Activated CD4-positive, alpha-beta T cell treated with anti-CD3 and anti-CD28 coated beads, Interleukin-2, amount 10 ng/mL, durations not matched to agents 7 days and 5 days (primary cell): ENCODE data around the gene WIPF1. TPM values are rescaled to one million over a fixed set of nuclear protein-coding genes. Genes with fewer than 3 reads are reported as not detected.
A peak's percentile ranks its signal among the peaks of the same experiment; 100 is the strongest.

Experiments
- CTCF ChIA-PET: fragments of 350-600 bp; sonication (Branson Sonifier 250); formaldehyde crosslinking; loops from one replicate; lab custom pipeline; 2021; ENCODE audit warnings: antibody characterized with exemption; lab: Charles Lee
- POLR2A ChIA-PET: fragments of 350-600 bp; sonication (Branson Sonifier 250); formaldehyde crosslinking; loops from one replicate; lab custom pipeline; 2021; ENCODE audit warnings: antibody characterized with exemption; lab: Charles Lee
- DNase-seq: peaks from one replicate; pipeline ENCODE4 v3.0.0-alpha.2; 2020
- H3K27ac Mint-ChIP-seq: one replicate; pipeline ENCODE4 v1.8.0; 2021; ENCODE audit warnings: mild to moderate bottlenecking, moderate library complexity, mixed read lengths
- H3K27me3 Mint-ChIP-seq: one replicate; pipeline ENCODE4 v1.8.0; 2021; ENCODE audit warnings: mixed read lengths
- H3K36me3 Mint-ChIP-seq: one replicate; pipeline ENCODE4 v1.8.0; 2021; ENCODE audit warnings: low read depth, mixed read lengths
- H3K4me1 Mint-ChIP-seq: one replicate; pipeline ENCODE4 v1.8.0; 2021; ENCODE audit warnings: mixed read lengths
- H3K4me3 Mint-ChIP-seq: one replicate; pipeline ENCODE4 v1.8.0; 2021; ENCODE audit warnings: mild to moderate bottlenecking, moderate library complexity, mixed read lengths
- H3K9me3 Mint-ChIP-seq: one replicate; pipeline ENCODE4 v1.8.0; 2021; ENCODE audit warnings: mixed read lengths
- total RNA-seq, 2 experiments: library from RNA; stranded (reverse); gene quantifications; one replicate each; pipeline ENCODE4 v1.2.3, GENCODE V29; 2021

Gene WIPF1
- total RNA-seq, 2 experiments from 2014 or later, result 378 to 423 TPM

GRCh38 chr2:174546519-174547506 is 50.8 kb downstream of the WIPF1 start:
- CTCF ChIA-PET, result interaction anchor here (0.6 to 3.3 kb wide), 25 partner anchors 8 to 206 kb away, joined by 3 to 55 read pairs (median 4); partner anchors contain the start of genes GPR155 and SCRN3
- Mint-ChIP-seq H3K9me3 (no peaks in the 10 kb centered on the region), H3K27me3 (peaks cover 3% of the 10 kb centered on the region), H3K4me3 (no peak overlapping the region), H3K27ac (peak overlapping the region; percentile 76), H3K4me1 (peaks cover 11% of the 10 kb centered on the region), H3K36me3 (peaks cover 4% of the 10 kb centered on the region)
- POLR2A ChIA-PET, result interaction anchor here (0.7 kb wide), 1 partner anchor 86 kb away, joined by 6 read pairs; no protein-coding TSS in a partner anchor
- peak; percentile 65 for DNase-seq

GRCh38 chr2:174545240-174545639 is 52.4 kb downstream of the WIPF1 start:
- H3K27ac Mint-ChIP-seq, result no peak overlapping the region
- CTCF ChIA-PET, result interaction anchor here (2.9 kb wide), 1 partner anchor 83 kb away, joined by 20 read pairs; no protein-coding TSS in a partner anchor
- POLR2A ChIA-PET, result no interaction called here

DNA sequence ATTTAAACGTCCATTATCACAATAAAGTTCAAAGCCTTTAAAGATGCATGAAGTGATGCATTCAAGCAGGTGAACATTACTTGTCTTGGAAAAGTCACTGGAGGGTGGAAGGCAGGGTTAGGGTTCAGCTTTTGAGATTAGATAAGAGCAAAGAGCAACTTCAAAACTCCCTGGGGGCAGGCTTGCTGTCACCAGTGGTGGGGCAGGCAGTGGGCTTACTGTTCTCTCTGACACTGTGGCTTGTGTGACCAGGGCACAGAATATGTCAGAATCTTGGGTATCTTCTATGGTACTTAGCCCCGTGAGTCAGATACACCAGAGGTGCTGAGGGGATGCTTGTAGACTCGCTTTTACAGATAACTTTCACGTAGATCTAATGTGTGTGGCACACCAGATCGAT is 52.8 kb downstream of the WIPF1 start:
- H3K27ac Mint-ChIP-seq, result no peak overlapping the region
- CTCF ChIA-PET, result interaction anchor here (1.3 to 2.9 kb wide), 2 partner anchors 10 to 83 kb away, joined by 3 to 20 read pairs; no protein-coding TSS in a partner anchor
- DNase-seq, result no peak
- POLR2A ChIA-PET, result no interaction called here
- no peak overlapping the region for H3K4me3 Mint-ChIP-seq
- H3K4me1 Mint-ChIP-seq, result peaks cover 9% of the 10 kb centered on the region
- no peaks in the 10 kb centered on the region for H3K9me3 Mint-ChIP-seq
- H3K36me3 Mint-ChIP-seq, result peaks cover 3% of the 10 kb centered on the region
- peaks cover 3% of the 10 kb centered on the region for H3K27me3 Mint-ChIP-seq

More at GRCh38 chr2:174545240-174545639, 52.4 kb downstream of the WIPF1 start:
- Mint-ChIP-seq H3K4me3 (no peak overlapping the region), H3K27me3 (peaks cover 3% of the 10 kb centered on the region), H3K4me1 (peaks cover 9% of the 10 kb centered on the region), H3K9me3 (no peaks in the 10 kb centered on the region), H3K36me3 (peaks cover 3% of the 10 kb centered on the region)
- no peak for DNase-seq

GRCh38 chr2:174544156-174544555 is 53.4 kb downstream of the WIPF1 start:
- Mint-ChIP-seq H3K9me3 (no peaks in the 10 kb centered on the region), H3K4me1 (peaks cover 10% of the 10 kb centered on the region), H3K36me3 (peaks cover 3% of the 10 kb centered on the region), H3K27me3 (peaks cover 4% of the 10 kb centered on the region), H3K4me3 (no peak overlapping the region), H3K27ac (no peak overlapping the region)
- CTCF ChIA-PET, result interaction anchor here (1.3 to 2.9 kb wide), 2 partner anchors 10 to 82 kb away, joined by 3 to 20 read pairs; no protein-coding TSS in a partner anchor
- no peak for DNase-seq
- POLR2A ChIA-PET, result no interaction called here

- Mint-ChIP-seq H3K9me3 (no peaks in the 10 kb centered on the region), H3K4me1 (peaks cover 2% of the 10 kb centered on the region), H3K36me3 (no peaks in the 10 kb centered on the region), H3K27ac (no peak overlapping the region), H3K4me3 (no peak overlapping the region), H3K27me3 (peaks cover 8% of the 10 kb centered on the region)
- ChIA-PET CTCF (no interaction called here), POLR2A (no interaction called here)
- DNase-seq, result no peak
These were observed 56.7 kb downstream of the WIPF1 start for GRCh38 chr2:174540893-174541292.

DNA sequence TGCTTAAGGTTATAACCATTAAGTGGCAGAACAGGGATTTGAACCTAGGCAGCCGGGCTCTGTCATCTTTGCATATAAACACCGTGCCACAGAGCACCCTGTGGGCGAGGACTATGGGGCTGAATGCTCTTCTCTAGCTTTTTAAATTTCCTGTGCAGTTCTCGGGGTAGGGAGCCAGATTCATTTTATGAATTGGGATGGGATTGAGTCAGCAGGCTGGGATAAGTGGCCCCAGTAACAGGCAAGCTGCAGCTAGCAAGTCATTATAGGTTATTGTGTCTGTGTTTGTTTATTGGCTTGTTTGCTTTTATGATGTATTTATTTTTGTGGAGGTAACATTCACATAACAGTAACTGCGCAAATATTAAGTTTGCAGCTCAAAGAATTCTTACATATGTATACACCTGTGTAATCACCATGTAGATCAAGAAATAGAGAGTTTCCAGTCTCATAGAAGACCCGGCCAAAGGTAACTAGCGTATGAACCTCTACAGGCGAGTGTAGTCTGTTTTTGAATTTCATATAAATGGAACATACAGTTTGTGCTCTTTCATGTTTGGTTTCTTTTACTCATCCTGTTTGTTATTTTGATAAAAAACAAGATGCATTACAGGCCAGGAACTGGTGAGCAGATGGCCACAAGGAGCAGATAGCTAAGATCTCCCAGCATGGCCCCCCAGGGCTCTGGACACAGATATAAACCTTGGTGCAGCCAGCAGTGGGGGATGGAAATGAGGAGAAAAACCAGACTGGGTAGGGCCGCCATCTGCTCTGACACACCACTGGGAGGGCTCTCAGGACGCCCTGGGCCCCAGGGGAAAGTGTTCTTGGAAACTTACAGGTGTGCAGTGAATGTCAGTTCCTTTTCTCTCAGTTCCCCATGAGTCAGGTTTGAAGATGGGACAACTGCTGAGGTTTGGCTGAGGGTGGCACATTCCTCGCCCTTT is 61.6 kb downstream of the WIPF1 start:
- no peak overlapping the region for H3K4me3 Mint-ChIP-seq
- H3K9me3 Mint-ChIP-seq, result no peaks in the 10 kb centered on the region
- no peak overlapping the region for H3K27ac Mint-ChIP-seq
- H3K36me3 Mint-ChIP-seq, result no peaks in the 10 kb centered on the region
- no peak for DNase-seq
- peaks cover 4% of the 10 kb centered on the region for H3K27me3 Mint-ChIP-seq
- POLR2A ChIA-PET, result no interaction called here
- peaks cover 2% of the 10 kb centered on the region for H3K4me1 Mint-ChIP-seq
- CTCF ChIA-PET, result interaction anchor here (0.7 to 1.5 kb wide), 3 partner anchors 11 to 50 kb away, joined by 3 read pairs; no protein-coding TSS in a partner anchor

DNA sequence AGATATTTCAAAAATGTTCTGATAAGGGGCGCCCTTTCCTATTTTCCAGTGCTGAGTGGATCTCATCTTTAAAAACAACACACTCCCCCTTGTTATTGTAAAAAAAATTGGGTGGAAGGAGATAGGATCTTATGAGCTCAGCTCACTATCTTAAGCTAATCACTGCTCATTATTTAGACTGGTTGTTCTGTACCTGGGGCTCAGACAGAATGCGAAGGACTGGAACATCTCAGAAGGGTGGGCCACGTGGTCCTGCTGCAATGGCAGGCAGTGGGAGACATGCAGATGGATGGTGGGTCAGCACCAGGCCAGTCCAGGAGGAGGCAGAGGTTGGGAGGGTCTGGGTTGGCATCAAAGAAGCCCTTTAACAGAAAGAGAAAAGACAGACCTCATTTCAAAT is 62.5 kb downstream of the WIPF1 start:
- Mint-ChIP-seq H3K27ac (no peak overlapping the region), H3K27me3 (peaks cover 7% of the 10 kb centered on the region), H3K4me3 (no peak overlapping the region), H3K4me1 (peaks cover 2% of the 10 kb centered on the region), H3K36me3 (no peaks in the 10 kb centered on the region), H3K9me3 (no peaks in the 10 kb centered on the region)
- no peak for DNase-seq
- ChIA-PET POLR2A (no interaction called here), CTCF (interaction anchor here (0.6 to 1.2 kb wide), 3 partner anchors 11 to 98 kb away, joined by 3 to 7 read pairs (median 4); no protein-coding TSS in a partner anchor)

GRCh38 chr2:174529916-174530315 is 67.7 kb downstream of the WIPF1 start:
- no peaks in the 10 kb centered on the region for H3K36me3 Mint-ChIP-seq
- no peak overlapping the region for H3K4me3 Mint-ChIP-seq
- no peak overlapping the region for H3K27ac Mint-ChIP-seq
- H3K27me3 Mint-ChIP-seq, result peaks cover 3% of the 10 kb centered on the region
- DNase-seq, result no peak
- H3K9me3 Mint-ChIP-seq, result peaks cover 8% of the 10 kb centered on the region
- POLR2A ChIA-PET, result no interaction called here
- CTCF ChIA-PET, result no interaction called here
- H3K4me1 Mint-ChIP-seq, result peaks cover 1% of the 10 kb centered on the region

DNA sequence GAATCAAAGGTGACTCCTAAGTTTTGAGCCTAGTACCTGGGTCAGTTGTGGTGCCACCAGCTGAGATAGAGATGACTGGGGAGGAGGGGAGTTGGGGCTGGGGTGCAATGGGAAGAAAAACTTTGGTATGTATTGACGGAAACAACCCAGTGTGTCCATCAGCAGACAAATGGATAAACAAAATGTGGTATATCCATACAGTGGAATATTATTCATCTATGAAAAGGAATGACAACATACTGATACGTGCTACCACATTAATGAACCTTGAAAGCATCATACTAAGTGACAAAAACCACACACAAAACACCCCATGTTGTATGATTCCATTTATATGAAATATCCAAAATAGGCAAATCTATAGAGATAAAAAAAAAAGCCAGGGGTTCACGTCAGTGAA is 69.6 kb downstream of the WIPF1 start:
- CTCF ChIA-PET, result interaction anchor here (0.7 kb wide), 2 partner anchors 62 to 83 kb away, joined by 3 read pairs; no protein-coding TSS in a partner anchor
- Mint-ChIP-seq H3K36me3 (no peaks in the 10 kb centered on the region), H3K27ac (no peak overlapping the region), H3K4me3 (no peak overlapping the region), H3K4me1 (peaks cover 13% of the 10 kb centered on the region), H3K9me3 (peaks cover 8% of the 10 kb centered on the region), H3K27me3 (peaks cover 3% of the 10 kb centered on the region)
- DNase-seq, result no peak
- POLR2A ChIA-PET, result no interaction called here

DNA sequence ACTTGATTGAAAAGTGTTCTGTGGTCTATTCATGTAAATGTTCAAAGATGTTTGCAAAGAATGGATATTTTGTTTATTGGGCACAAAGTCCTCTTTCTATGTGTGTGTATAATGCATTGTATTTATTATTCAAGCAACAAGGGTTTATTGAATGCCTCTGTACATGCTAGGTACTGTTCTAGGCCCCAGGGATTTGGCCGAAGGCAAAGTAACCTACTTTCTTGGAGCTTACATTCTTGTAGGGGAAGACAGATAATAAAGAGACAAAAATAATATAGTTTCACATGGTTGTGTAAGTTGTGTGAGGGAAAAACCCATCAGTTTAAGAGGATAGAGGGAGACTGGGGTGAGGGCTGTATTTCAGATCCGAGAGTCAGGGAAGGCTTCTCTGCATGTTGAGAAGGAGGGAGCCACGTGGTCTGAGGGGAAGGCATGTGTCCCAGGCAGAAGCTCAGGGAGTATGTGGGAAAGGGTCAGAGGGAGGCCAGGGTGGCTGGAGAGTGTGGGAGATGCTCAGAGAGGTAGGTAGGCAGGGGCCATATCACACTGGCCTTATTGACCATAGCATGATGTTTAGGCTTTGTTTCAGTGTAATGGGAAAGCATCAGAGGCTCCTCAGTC is 70.4 kb downstream of the WIPF1 start:
- peaks cover 3% of the 10 kb centered on the region for H3K27me3 Mint-ChIP-seq
- H3K4me1 Mint-ChIP-seq, result peaks cover 17% of the 10 kb centered on the region
- H3K4me3 Mint-ChIP-seq, result no peak overlapping the region
- H3K36me3 Mint-ChIP-seq, result no peaks in the 10 kb centered on the region
- H3K9me3 Mint-ChIP-seq, result peaks cover 8% of the 10 kb centered on the region
- DNase-seq, result no peak
- no peak overlapping the region for H3K27ac Mint-ChIP-seq
- ChIA-PET CTCF (interaction anchor here (0.6 to 0.7 kb wide), 3 partner anchors 62 to 109 kb away, joined by 3 read pairs; no protein-coding TSS in a partner anchor), POLR2A (no interaction called here)

- POLR2A ChIA-PET, result no interaction called here
- peaks cover 19% of the 10 kb centered on the region for H3K4me1 Mint-ChIP-seq
- no peak overlapping the region for H3K4me3 Mint-ChIP-seq
- H3K36me3 Mint-ChIP-seq, result no peaks in the 10 kb centered on the region
- CTCF ChIA-PET, result interaction anchor here (1.1 kb wide), 1 partner anchor 26 kb away, joined by 3 read pairs; no protein-coding TSS in a partner anchor
- no peak overlapping the region for H3K27ac Mint-ChIP-seq
- DNase-seq, result no peak
- H3K27me3 Mint-ChIP-seq, result peaks cover 8% of the 10 kb centered on the region
- H3K9me3 Mint-ChIP-seq, result peaks cover 8% of the 10 kb centered on the region
These were observed 73.1 kb downstream of the WIPF1 start for GRCh38 chr2:174524527-174524926.
